Vagina (tissue), 2 donors: ENCODE measurements around the gene ECT2L. TPM values are rescaled to one million over a fixed set of nuclear protein-coding genes. Genes with fewer than 3 reads are reported as not detected.

Experiments
- DNase-seq, 2 donors: peaks; one replicate each; pipeline ENCODE4 v3.0.0-alpha.2; 2017; ENCODE audit errors: extremely low spot score in 2 of 2
- H3K27ac ChIP-seq: fragments of 200-600 bp; sonication (generic); one replicate; pipeline ENCODE4 v1.5.1; 2019
- H3K27me3 ChIP-seq: fragments of 200-600 bp; sonication (generic); one replicate; pipeline ENCODE4 v1.5.1; 2019
- H3K36me3 ChIP-seq, 2 donors: fragments of 200-600 bp; sonication (generic); one replicate each; pipeline ENCODE4 v1.5.1; 2017 to 2019
- H3K4me1 ChIP-seq: fragments of 200-600 bp; sonication (generic); one replicate; pipeline ENCODE4 v1.5.1; 2019
- H3K4me3 ChIP-seq, 2 donors: fragments of 200-600 bp; sonication (generic); 1 replicate in 1 of 2; 2 replicates in 1 of 2; pipeline ENCODE4 v1.5.1; 2016 to 2019
- H3K9me3 ChIP-seq: fragments of 200-600 bp; sonication (generic); one replicate; pipeline ENCODE4 v1.5.1; 2019
- CTCF ChIP-seq, 3 experiments: fragments of 450-650 bp in 2 of 3; fragments of 200-600 bp in 1 of 3; sonication (generic) in 1 of 3; IDR thresholded peaks; one replicate each; pipeline ENCODE4 v1.5.1; 2017 to 2019; ENCODE audit warnings: antibody characterized with exemption in 3 of 3, mild to moderate bottlenecking in 2 of 3, moderate library complexity in 2 of 3
- POLR2A ChIP-seq, 2 donors: fragments of 450-650 bp; IDR thresholded peaks; one replicate each; pipeline ENCODE4 v1.6.1; 2017; ENCODE audit warnings: antibody characterized with exemption in 2 of 2, mild to moderate bottlenecking in 2 of 2, moderate library complexity in 2 of 2
- POLR2AphosphoS5 ChIP-seq, 2 donors: sonication (generic); formaldehyde crosslinking; IDR thresholded peaks; one replicate each; pipeline ENCODE4 v1.9.0; 2017; ENCODE audit warnings: antibody characterized with exemption in 2 of 2, mild to moderate bottlenecking in 2 of 2, low read depth in 1 of 2; ENCODE audit not compliant: insufficient read depth in 1 of 2
- intact Hi-C: fragments of 100-400 bp; cut with DNase I; formaldehyde crosslinking; loops from one replicate; pipeline ENCODE4 v1.15.1; 2023
- total RNA-seq: library from RNA; depleted of rRNA; stranded (reverse); fragments of >200 nt; gene quantifications from one replicate; pipeline ENCODE4 v1.2.3, GENCODE V29; 2016

The ECT2L gene
- total RNA-seq, 1 donor from 2014 or later = not detected

GRCh38 chr6:138882369-138883017, 86.6 kb downstream of the ECT2L start:
- Histone ChIP-seq H3K4me3 (no peak overlapping the region), H3K27ac (no peak overlapping the region), H3K36me3 (no peaks in the 10 kb centered on the region), H3K27me3 (no peaks in the 10 kb centered on the region), H3K4me1 (no peaks in the 10 kb centered on the region), H3K9me3 (no peaks in the 10 kb centered on the region)
- DNase-seq = no peak
- TF ChIP-seq POLR2A (IDR thresholded peaks at IDR 0.05) = no peak
- no peak for TF ChIP-seq POLR2AphosphoS5 (IDR thresholded peaks at IDR 0.05; ENCODE audit: insufficient read depth in 1 of 2, low read depth in 1 of 2)
- no peak for TF ChIP-seq CTCF (IDR thresholded peaks at IDR 0.05)
- intact Hi-C loops = no loop called here

GRCh38 chr6:138885156-138885819, 89.4 kb downstream of the ECT2L start:
- no peaks in the 10 kb centered on the region for H3K4me1 ChIP-seq
- no peaks in the 10 kb centered on the region for H3K27me3 ChIP-seq
- TF ChIP-seq POLR2AphosphoS5 (IDR thresholded peaks at IDR 0.05; ENCODE audit: insufficient read depth in 1 of 2, low read depth in 1 of 2) (no peak), POLR2A (IDR thresholded peaks at IDR 0.05) (no peak), CTCF (IDR thresholded peaks at IDR 0.05) (no peak)
- intact Hi-C loops = no loop called here
- no peak for DNase-seq
- H3K36me3 ChIP-seq = no peaks in the 10 kb centered on the region
- H3K9me3 ChIP-seq = no peaks in the 10 kb centered on the region
- no peak overlapping the region for H3K4me3 ChIP-seq
- H3K27ac ChIP-seq = no peak overlapping the region

GRCh38 chr6:138891255-138891986, 95.5 kb downstream of the ECT2L start:
- Histone ChIP-seq H3K36me3 (no peaks in the 10 kb centered on the region), H3K4me3 (no peak overlapping the region), H3K27ac (no peak overlapping the region), H3K4me1 (no peaks in the 10 kb centered on the region), H3K27me3 (no peaks in the 10 kb centered on the region), H3K9me3 (no peaks in the 10 kb centered on the region)
- TF ChIP-seq POLR2A (IDR thresholded peaks at IDR 0.05) (no peak), POLR2AphosphoS5 (IDR thresholded peaks at IDR 0.05; ENCODE audit: insufficient read depth in 1 of 2, low read depth in 1 of 2) (no peak), CTCF (IDR thresholded peaks at IDR 0.05) (no peak)
- no peak for DNase-seq
- intact Hi-C loops = no loop called here

GRCh38 chr6:138896104-138896756, 100.3 kb downstream of the ECT2L start:
- Histone ChIP-seq H3K36me3 (peaks cover 0 to 9% of the 10 kb centered on the region in 2 donors), H3K27ac (no peak overlapping the region), H3K4me1 (no peaks in the 10 kb centered on the region), H3K4me3 (no peak overlapping the region), H3K27me3 (no peaks in the 10 kb centered on the region), H3K9me3 (no peaks in the 10 kb centered on the region)
- no peak for DNase-seq
- TF ChIP-seq POLR2AphosphoS5 (IDR thresholded peaks at IDR 0.05; ENCODE audit: insufficient read depth in 1 of 2, low read depth in 1 of 2) (no peak), POLR2A (IDR thresholded peaks at IDR 0.05) (no peak), CTCF (IDR thresholded peaks at IDR 0.05) (no peak)
- intact Hi-C loops = no loop called here
